Upper lobe of left lung (tissue), 6 donors: ENCODE measurements around the gene C16orf74. TPM values are rescaled to one million over a fixed set of nuclear protein-coding genes. Genes with fewer than 3 reads are reported as not detected.

ENCODE experiments used
- ATAC-seq, 2 donors: fragments of 200-7000 bp; cut with Tn5 transposase; one replicate each; pipeline ENCODE4 v1.9.1; 2022; ENCODE audit warnings: mild to moderate bottlenecking in 2 of 2, moderate library complexity in 2 of 2; ENCODE audit not compliant: low FRiP score in 2 of 2
- DNase-seq, 2 donors: peaks; one replicate each; pipeline ENCODE4 v3.0.0-alpha.2; 2019 to 2020
- H3K27ac ChIP-seq, 4 donors: fragments of 200-600 bp; sonication (generic); one replicate each; pipeline ENCODE4 v1.5.1; 2016 to 2019
- H3K27me3 ChIP-seq, 4 donors: fragments of 200-600 bp; sonication (generic); one replicate each; pipeline ENCODE4 v1.5.1; 2017 to 2019
- H3K36me3 ChIP-seq, 4 donors: fragments of 200-600 bp; sonication (generic); one replicate each; pipeline ENCODE4 v1.5.1; 2016 to 2019
- H3K4me1 ChIP-seq, 4 donors: fragments of 200-600 bp; sonication (generic); one replicate each; pipeline ENCODE4 v1.5.1; 2018 to 2019
- H3K4me3 ChIP-seq, 4 donors: fragments of 200-600 bp; sonication (generic); one replicate each; pipeline ENCODE4 v1.5.1; 2017 to 2019; ENCODE audit warnings: mild to moderate bottlenecking in 2 of 4, moderate library complexity in 1 of 4
- H3K9me3 ChIP-seq, 4 donors: fragments of 200-600 bp; sonication (generic); one replicate each; pipeline ENCODE4 v1.5.1; 2018 to 2019
- CTCF ChIP-seq, 6 experiments: fragments of 450-650 bp in 4 of 6; fragments of 200-600 bp in 2 of 6; sonication (generic) in 2 of 6; IDR thresholded peaks; one replicate each; pipeline ENCODE4 v1.5.1; 2016 to 2019; ENCODE audit warnings: antibody characterized with exemption in 6 of 6
- EP300 ChIP-seq, 4 donors: sonication (generic); formaldehyde crosslinking; IDR thresholded peaks; one replicate each; pipeline ENCODE4 v1.5.1; 2017; ENCODE audit warnings: antibody characterized with exemption in 4 of 4, control low read depth in 2 of 4
- POLR2A ChIP-seq, 4 donors: fragments of 450-650 bp; IDR thresholded peaks; one replicate each; pipeline ENCODE4 v1.5.1; 2016 to 2017; ENCODE audit warnings: antibody characterized with exemption in 4 of 4, mild to moderate bottlenecking in 2 of 4
- POLR2AphosphoS5 ChIP-seq, 2 donors: sonication (generic); formaldehyde crosslinking; IDR thresholded peaks; one replicate each; pipeline ENCODE4 v1.5.1; 2017; ENCODE audit warnings: antibody characterized with exemption in 2 of 2
- whole genome bisulfite sequencing, 2 donors: methylation state at CpG; one replicate each; pipeline ENCODE4 v1.1.5; 2017 to 2018; 5-methylcytosine and 5-hydroxymethylcytosine counted together
- total RNA-seq, 6 donors: library from RNA; depleted of rRNA in 4 of 6; stranded (reverse); fragments of >200 nt in 4 of 6; gene quantifications; one replicate each; pipeline versions ENCODE4 v1.1.0 to v1.2.1, GENCODE V29; 2016 to 2021
- donor health status: DM: no; HTN: no; CAD: no; lungs with moderate emphysema.
- donor health status: DM: no; HTN: yes; CAD: no; lungs with severe emphysema.

C16orf74 gene
- total RNA-seq, 6 donors from 2014 or later: 1.2 to 6.3 (median 4.1) TPM; not detected in 1

- H3K27me3 ChIP-seq: no peaks in the 10 kb centered on the region
- H3K4me3 ChIP-seq: no peak overlapping the region
- peaks cover 0 to 9% (median 2%) of the 10 kb centered on the region in 4 donors for H3K4me1 ChIP-seq
- ATAC-seq (no peak), DNase-seq (no peak)
- no peaks in the 10 kb centered on the region for H3K9me3 ChIP-seq
- no peak overlapping the region for H3K27ac ChIP-seq
- TF ChIP-seq CTCF (IDR thresholded peaks at IDR 0.05) (no peak), POLR2A (IDR thresholded peaks at IDR 0.05) (no peak), POLR2AphosphoS5 (IDR thresholded peaks at IDR 0.05) (no peak), EP300 (IDR thresholded peaks at IDR 0.05) (no peak)
- H3K36me3 ChIP-seq: peaks cover 29 to 69% (median 50%) of the 10 kb centered on the region in 4 donors
- 85 to 86% methylated on average over 8 of the region's 8 CpGs for WGBS, 2 donors
These were observed 32.5 kb upstream of the C16orf74 start for GRCh38 chr16:85783441-85783840.

- 75 to 76% methylated on average over 6 of the region's 6 CpGs for WGBS, 2 donors
- no peak for DNase-seq
- peak overlapping the region in 1 of 4 donors; percentile 35 for H3K27ac ChIP-seq
These were observed 31.6 kb upstream of the C16orf74 start for GRCh38 chr16:85782451-85782850.

GRCh38 chr16:85781695-85782370 lies 30.9 kb upstream of the C16orf74 start:
- WGBS, 2 donors: 66 to 82% methylated on average over 16 of the region's 16 CpGs
- DNase-seq (peak; percentile 40 to 77), ATAC-seq (peak; percentile 16 to 58)
- peaks cover 21 to 69% (median 43%) of the 10 kb centered on the region in 4 donors for H3K36me3 ChIP-seq
- no peaks in the 10 kb centered on the region for H3K27me3 ChIP-seq
- H3K9me3 ChIP-seq: no peaks in the 10 kb centered on the region
- H3K4me3 ChIP-seq: no peak overlapping the region
- no peak for TF ChIP-seq POLR2AphosphoS5 (IDR thresholded peaks at IDR 0.05)
- no peak for TF ChIP-seq POLR2A (IDR thresholded peaks at IDR 0.05)
- H3K4me1 ChIP-seq: peaks cover 0 to 9% (median 2%) of the 10 kb centered on the region in 4 donors
- peak overlapping the region in 1 of 4 donors; percentile 35 for H3K27ac ChIP-seq

More at GRCh38 chr16:85782451-85782850, 31.6 kb upstream of the C16orf74 start:
- H3K36me3 ChIP-seq: peaks cover 27 to 69% (median 49%) of the 10 kb centered on the region in 4 donors
- ATAC-seq: peak in 1 of 2 donors; percentile 19
- peaks cover 0 to 9% (median 2%) of the 10 kb centered on the region in 4 donors for H3K4me1 ChIP-seq
- TF ChIP-seq EP300 (IDR thresholded peaks at IDR 0.05) (no peak), POLR2AphosphoS5 (IDR thresholded peaks at IDR 0.05) (no peak), POLR2A (IDR thresholded peaks at IDR 0.05) (no peak), CTCF (IDR thresholded peaks at IDR 0.05) (no peak)
- no peaks in the 10 kb centered on the region for H3K27me3 ChIP-seq
- no peak overlapping the region for H3K4me3 ChIP-seq
- no peaks in the 10 kb centered on the region for H3K9me3 ChIP-seq

- H3K27ac ChIP-seq: no peak overlapping the region
- H3K9me3 ChIP-seq: no peaks in the 10 kb centered on the region
- 90 to 91% methylated on average over 10 of the region's 10 CpGs for WGBS, 2 donors
- ATAC-seq (no peak), DNase-seq (no peak)
- TF ChIP-seq CTCF (IDR thresholded peaks at IDR 0.05) (no peak), POLR2A (IDR thresholded peaks at IDR 0.05) (no peak), POLR2AphosphoS5 (IDR thresholded peaks at IDR 0.05) (no peak), EP300 (IDR thresholded peaks at IDR 0.05) (no peak)
- peaks cover 21 to 69% (median 37%) of the 10 kb centered on the region in 4 donors for H3K36me3 ChIP-seq
- peaks cover 0 to 9% (median 2%) of the 10 kb centered on the region in 4 donors for H3K4me1 ChIP-seq
- H3K27me3 ChIP-seq: no peaks in the 10 kb centered on the region
- no peak overlapping the region for H3K4me3 ChIP-seq
These were observed 30.3 kb upstream of the C16orf74 start for GRCh38 chr16:85781156-85781555.

GRCh38 chr16:85780281-85780680 lies 29.4 kb upstream of the C16orf74 start:
- H3K4me3 ChIP-seq: no peak overlapping the region
- no peak for TF ChIP-seq POLR2A (IDR thresholded peaks at IDR 0.05)
- no peak for TF ChIP-seq CTCF (IDR thresholded peaks at IDR 0.05)
- TF ChIP-seq EP300 (IDR thresholded peaks at IDR 0.05): no peak
- no peak overlapping the region for H3K27ac ChIP-seq
- no peaks in the 10 kb centered on the region for H3K27me3 ChIP-seq
- no peaks in the 10 kb centered on the region for H3K9me3 ChIP-seq
- DNase-seq (no peak), ATAC-seq (no peak)
- 89 to 90% methylated on average over 25 to 26 of the region's 26 CpGs for WGBS, 2 donors
- H3K4me1 ChIP-seq: peaks cover 0 to 9% (median 2%) of the 10 kb centered on the region in 4 donors
- peaks cover 21 to 67% (median 35%) of the 10 kb centered on the region in 4 donors for H3K36me3 ChIP-seq
